Cortex of kidney (tissue), 1 donor: ENCODE data around the gene IRAK1BP1.
"Not testable (repeated sequence)": the region's sequence is repeated elsewhere in the genome, so short reads cannot be mapped to it uniquely, and the experiment has no call there.

Source experiments
- DNase-seq: peaks from one replicate; lab custom pipeline; 2025; lab: John Stamatoyannopoulos, UW

The IRAK1BP1 gene

GRCh38 chr6:78889901-78890300 lies 22.6 kb downstream of the IRAK1BP1 start:
- not testable (repeated sequence) for DNase-seq

GRCh38 chr6:78896227-78896626 lies 28.9 kb downstream of the IRAK1BP1 start:
- no peak for DNase-seq

- no peak for DNase-seq
These were observed 41.3 kb downstream of the IRAK1BP1 start for GRCh38 chr6:78908621-78909020.

- no peak for DNase-seq
These were observed 42.0 kb downstream of the IRAK1BP1 start for GRCh38 chr6:78909391-78909790.

GRCh38 chr6:78910010-78910409 lies 42.7 kb downstream of the IRAK1BP1 start:
- no peak for DNase-seq

- DNase-seq, result no peak
These were observed 43.3 kb downstream of the IRAK1BP1 start for GRCh38 chr6:78910591-78911171.

- no peak for DNase-seq
These were observed 44.0 kb downstream of the IRAK1BP1 start for GRCh38 chr6:78911218-78911940.

GRCh38 chr6:78916411-78916810 lies 49.1 kb downstream of the IRAK1BP1 start:
- DNase-seq, result no peak

GRCh38 chr6:78917788-78918187 lies 50.4 kb downstream of the IRAK1BP1 start:
- DNase-seq, result no peak

GRCh38 chr6:78921168-78921567 lies 53.8 kb downstream of the IRAK1BP1 start:
- DNase-seq, result not testable (repeated sequence)

- DNase-seq, result no peak
These were observed 58.0 kb downstream of the IRAK1BP1 start for GRCh38 chr6:78925317-78925716.

GRCh38 chr6:78935553-78935952 lies 68.2 kb downstream of the IRAK1BP1 start:
- DNase-seq, result no peak

GRCh38 chr6:78936515-78936914 lies 69.2 kb downstream of the IRAK1BP1 start:
- DNase-seq, result no peak

- DNase-seq, result no peak
These were observed 75.1 kb downstream of the IRAK1BP1 start for GRCh38 chr6:78942446-78942845.

- DNase-seq, result no peak
These were observed 80.2 kb downstream of the IRAK1BP1 start for GRCh38 chr6:78947529-78947928.

GRCh38 chr6:78947962-78948361 lies 80.6 kb downstream of the IRAK1BP1 start:
- DNase-seq, result no peak

- DNase-seq, result no peak
These were observed 81.4 kb downstream of the IRAK1BP1 start for GRCh38 chr6:78948785-78949184.

- no peak for DNase-seq
These were observed 85.0 kb downstream of the IRAK1BP1 start for GRCh38 chr6:78952362-78952761.
